HepG2 (cell line): Measurements from ENCODE around the gene DPF1. TPM values are rescaled to one million over a fixed set of nuclear protein-coding genes. Genes with fewer than 3 reads are reported as not detected.

ENCODE experiments used
- ATAC-seq: fragments of 200-7000 bp; cut with Tn5 transposase; 3 replicates; pipeline ENCODE4 v1.9.1; 2020; ENCODE audit warnings: mild to moderate bottlenecking, moderate library complexity
- BruUV-seq: library from RNA; stranded (reverse); fragments of 400-500 nt; replicated peaks from 2 replicates; lab custom pipeline; 2021; lab: Mats Ljungman, UMichigan
- CTCF ChIA-PET: fragments of 300-600 bp; formaldehyde crosslinking; extraction: SDS; loops from one replicate; lab custom pipeline; 2021; ENCODE audit warnings: low total read pairs, inconsistent platforms, low intra/inter-chr PET ratio; lab: Yijun Ruan, JAX
- POLR2A ChIA-PET: fragments of 350-600 bp; sonication (Branson Sonifier 250); formaldehyde crosslinking; loops from one replicate; lab custom pipeline; 2020; ENCODE audit warnings: antibody characterized with exemption, inconsistent platforms; lab: Yijun Ruan, JAX
- DNase-seq: peaks from one replicate; pipeline ENCODE4 v3.0.0-alpha.2; 2015; ENCODE audit warnings: low spot score
- FAIRE-seq: peaks from 3 replicates; lab custom pipeline; 2011; peaks lifted over from hg19 to GRCh38; lab: Jason Lieb, UNC
- H2AFZ ChIP-seq: one replicate; pipeline ENCODE4 v1.6.1; 2011; ENCODE audit warnings: low read length, inconsistent platforms
- H3K27ac ChIP-seq: fragments of 300-600 bp; 3 replicates; pipeline ENCODE4 v1.8.0; 2011; ENCODE audit warnings: mixed run types, mild to moderate bottlenecking, mixed read lengths, low read length, inconsistent platforms; ENCODE audit not compliant: insufficient read depth; ENCODE audit errors: extremely low read length
- H3K27me3 ChIP-seq, 2 experiments: fragments of 200-600 bp in 1 of 2; 2 replicates in 1 of 2; 3 replicates in 1 of 2; pipeline versions ENCODE4 v1.6.0 to v1.8.0; 2011; ENCODE audit warnings: low read length in 2 of 2, mild to moderate bottlenecking in 2 of 2, moderate library complexity in 2 of 2, inconsistent platforms in 1 of 2; ENCODE audit not compliant: insufficient read depth in 2 of 2, control insufficient read depth in 1 of 2
- H3K36me3 ChIP-seq, 2 experiments: fragments of 200-600 bp in 1 of 2; replicated peaks in 1 of 2; 2 replicates in 1 of 2; 3 replicates in 1 of 2; pipeline versions ENCODE4 v1.5.1 to v1.8.0; 2011; ENCODE audit warnings: low read length in 2 of 2, inconsistent platforms in 1 of 2; ENCODE audit not compliant: insufficient read depth in 2 of 2, control insufficient read depth in 1 of 2
- H3K4me1 ChIP-seq: 2 replicates; pipeline ENCODE4 v1.5.1; 2012; ENCODE audit warnings: low read length, inconsistent platforms; ENCODE audit not compliant: insufficient read depth
- H3K4me2 ChIP-seq: 2 replicates; pipeline ENCODE4 v1.6.0; 2011; ENCODE audit warnings: low read depth, low read length, inconsistent platforms
- H3K4me3 ChIP-seq, 3 experiments: fragments of 200-600 bp in 1 of 3; sonication (generic), shearing (Covaris generic) in 1 of 3; replicated peaks in 1 of 3; 2 replicates each; pipeline ENCODE4 v1.5.1; 2011 to 2016; ENCODE audit warnings: low read length in 3 of 3, inconsistent platforms in 2 of 3, low read depth in 2 of 3, mild to moderate bottlenecking in 2 of 3, control low read depth in 1 of 3, mixed read lengths in 1 of 3; ENCODE audit not compliant: insufficient read depth in 1 of 3
- H3K79me2 ChIP-seq: one replicate; pipeline ENCODE4 v1.6.1; 2011; ENCODE audit warnings: low read length, inconsistent platforms; ENCODE audit not compliant: insufficient read depth
- H3K9ac ChIP-seq: 2 replicates; pipeline ENCODE4 v1.6.0; 2011; ENCODE audit warnings: mild to moderate bottlenecking, low read depth, low read length, inconsistent platforms; ENCODE audit not compliant: insufficient read depth
- H3K9me3 ChIP-seq: 2 replicates; pipeline ENCODE4 v1.5.1; 2012; ENCODE audit warnings: mild to moderate bottlenecking, low read length
- H4K20me1 ChIP-seq: 2 replicates; pipeline ENCODE4 v1.6.0; 2011; ENCODE audit warnings: inconsistent platforms, mild to moderate bottlenecking, low read length, moderate library complexity; ENCODE audit not compliant: insufficient read depth
- CEBPB ChIP-seq: IDR thresholded peaks from 2 replicates; pipeline ENCODE4 v1.6.1; 2011; ENCODE audit warnings: low read depth, low read length, improper control_type of control experiment, borderline replicate concordance
- FOSL2 ChIP-seq: sonication (generic); formaldehyde crosslinking; IDR thresholded peaks from 2 replicates; pipeline ENCODE4 v1.4.0; 2020; ENCODE audit warnings: missing genetic modification reagents
- MLLT10 ChIP-seq: sonication (generic); formaldehyde crosslinking; IDR thresholded peaks from 2 replicates; pipeline ENCODE4 v1.4.0; 2020; ENCODE audit warnings: missing genetic modification reagents
- SMAD3 ChIP-seq: sonication (generic); formaldehyde crosslinking; IDR thresholded peaks from 2 replicates; pipeline ENCODE4 v1.4.0; 2020; ENCODE audit warnings: missing genetic modification reagents
- SP2 ChIP-seq: sonication (generic); formaldehyde crosslinking; IDR thresholded peaks from 2 replicates; pipeline ENCODE4 v1.5.1; 2020; ENCODE audit warnings: mild to moderate bottlenecking, missing genetic modification reagents
- ZNF232 ChIP-seq: sonication (generic); formaldehyde crosslinking; IDR thresholded peaks from 2 replicates; pipeline ENCODE4 v1.4.0; 2020; ENCODE audit warnings: missing genetic modification reagents, borderline replicate concordance
- ZNF253 ChIP-seq: sonication (generic); formaldehyde crosslinking; IDR thresholded peaks from 2 replicates; pipeline ENCODE4 v1.8.0; 2022; ENCODE audit warnings: mild to moderate bottlenecking, missing genetic modification reagents, borderline replicate concordance
- ZNF549 ChIP-seq: sonication (generic); formaldehyde crosslinking; IDR thresholded peaks from 2 replicates; pipeline ENCODE4 v1.5.0; 2020; ENCODE audit warnings: missing genetic modification reagents
- ZNF841 ChIP-seq: sonication (generic); formaldehyde crosslinking; IDR thresholded peaks from 2 replicates; pipeline ENCODE4 v1.8.1; 2023; ENCODE audit warnings: missing genetic modification reagents, borderline replicate concordance
- WGBS: methylation state at CpG from one replicate; pipeline ENCODE4 v1.1.6; 2017; ENCODE audit warnings: low lambda C conversion rate; 5-methylcytosine and 5-hydroxymethylcytosine counted together
- in situ Hi-C: cut with HindIII; loops from 2 replicates; pipeline ENCODE4 v1.10.0; 2017; ENCODE audit warnings: low pct_unique_long_range_greater_than_20kb; ENCODE audit not compliant: extremely low pct_ligation_motif_present
- intact Hi-C: fragments of 100-400 bp; cut with micrococcal nuclease; formaldehyde crosslinking; loops from one replicate; pipeline ENCODE4 v1.10.0; 2022; ENCODE audit not compliant: unreplicated experiment
- polyA plus RNA-seq, 8 experiments: library from polyadenylated mRNA; depleted of rRNA in 3 of 8; stranded (reverse) in 7 of 8; unstranded in 1 of 8; fragments of >200 nt; fragmentation: Illumina TruSeq in 4 of 8; extraction: Trizol in 4 of 8; gene quantifications; 2 replicates each; pipeline versions ENCODE4 v1.2.1 to v1.2.3, GENCODE V29; 2011 to 2016; ENCODE audit warnings: low read depth in 4 of 8, missing spikeins in 1 of 8, mixed read lengths in 1 of 8; ENCODE audit not compliant: insufficient read depth in 1 of 8
- total RNA-seq, 5 experiments: library from RNA; depleted of rRNA; stranded (reverse); fragments of >200 nt; fragmentation: Illumina TruSeq; extraction: Trizol; gene quantifications; 2 replicates each; pipeline ENCODE4 v1.2.3, GENCODE V29; 2016; ENCODE audit warnings: low read depth in 1 of 5
- TF ChIP-seq, protein P1 (sequence below): sonication (generic); formaldehyde crosslinking; IDR thresholded peaks from 2 replicates; pipeline ENCODE4 v1.4.0; 2020; ENCODE audit warnings: missing genetic modification reagents

The DPF1 gene
- total and polyA plus RNA-seq, 2 of the 13 experiments (the other 11 are each of a cell fraction or from before 2014, with no cell fraction given), result 1.0 to 3.2 TPM

DNA sequence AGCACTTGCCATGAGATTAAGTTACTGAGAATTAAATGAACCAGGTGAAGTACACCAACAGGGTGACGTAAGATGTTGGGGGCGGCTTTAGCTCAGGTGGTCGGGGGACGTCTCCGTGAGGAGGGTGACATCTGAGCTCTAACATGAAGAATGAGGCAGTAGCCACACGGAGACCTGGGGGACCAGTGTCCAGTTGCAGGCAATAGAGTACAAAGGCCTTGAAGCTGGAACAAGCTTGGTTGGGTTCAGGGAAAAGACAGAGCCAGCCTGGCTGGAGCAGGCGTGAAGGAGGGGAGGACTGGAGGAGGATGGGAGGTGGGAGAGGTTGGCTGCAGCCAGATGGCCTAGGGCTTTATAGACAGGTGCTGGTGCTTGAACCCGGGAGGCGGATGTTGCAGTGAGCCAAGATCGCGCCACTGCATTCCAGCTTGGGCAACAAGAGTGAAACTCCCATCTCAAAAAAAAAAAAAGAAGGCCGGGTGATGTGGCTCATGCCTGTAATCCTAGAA lies 42.0 kb upstream of the DPF1 start:
- Histone ChIP-seq H3K4me1 (peaks cover 76% of the 10 kb centered on the region), H2AFZ (no peak overlapping the region), H3K79me2 (no peaks in the 10 kb centered on the region), H3K27me3 (peaks cover 0 to 6% of the 10 kb centered on the region in 2 experiments; a peak in 2 of 5 replicates), H3K9me3 (no peaks in the 10 kb centered on the region), H3K4me3 (peak overlapping the region in 1 of 3 experiments; percentile 41; a peak in 1 of 6 replicates), H3K36me3 (no peaks in the 10 kb centered on the region), H4K20me1 (no peaks in the 10 kb centered on the region), H3K4me2 (peak overlapping the region; percentile 65), H3K27ac (no peak overlapping the region), H3K9ac (no peak overlapping the region)
- ChIA-PET CTCF (no interaction called here), POLR2A (interaction anchor here (1.1 to 1.5 kb wide), 3 partner anchors 15 to 38 kb away, joined by 3 to 5 read pairs (median 3); partner anchors contain the start of gene C19orf33)
- WGBS, result 43% methylated on average over 12 of the region's 12 CpGs
- BruUV-seq, result no TSS peak
- DNase-seq (no peak), ATAC-seq (peak; percentile 29; the same call in 2 of the 3 replicates), FAIRE-seq (no peak)
- in situ Hi-C loops (no loop called here), intact Hi-C loops (no loop called here)
- TF ChIP-seq SMAD3 (CRISPR knock-in tag) (no peak), MLLT10 (CRISPR knock-in tag) (no peak), ZNF232 (CRISPR knock-in tag) (no peak), ZNF253 (CRISPR knock-in tag) (no peak), ZNF549 (CRISPR knock-in tag) (no peak), ZNF841 (no peak), CEBPB (no peak), SP2 (CRISPR knock-in tag) (no peak), FOSL2 (CRISPR knock-in tag) (no peak)
- TF ChIP-seq, protein P1, sequence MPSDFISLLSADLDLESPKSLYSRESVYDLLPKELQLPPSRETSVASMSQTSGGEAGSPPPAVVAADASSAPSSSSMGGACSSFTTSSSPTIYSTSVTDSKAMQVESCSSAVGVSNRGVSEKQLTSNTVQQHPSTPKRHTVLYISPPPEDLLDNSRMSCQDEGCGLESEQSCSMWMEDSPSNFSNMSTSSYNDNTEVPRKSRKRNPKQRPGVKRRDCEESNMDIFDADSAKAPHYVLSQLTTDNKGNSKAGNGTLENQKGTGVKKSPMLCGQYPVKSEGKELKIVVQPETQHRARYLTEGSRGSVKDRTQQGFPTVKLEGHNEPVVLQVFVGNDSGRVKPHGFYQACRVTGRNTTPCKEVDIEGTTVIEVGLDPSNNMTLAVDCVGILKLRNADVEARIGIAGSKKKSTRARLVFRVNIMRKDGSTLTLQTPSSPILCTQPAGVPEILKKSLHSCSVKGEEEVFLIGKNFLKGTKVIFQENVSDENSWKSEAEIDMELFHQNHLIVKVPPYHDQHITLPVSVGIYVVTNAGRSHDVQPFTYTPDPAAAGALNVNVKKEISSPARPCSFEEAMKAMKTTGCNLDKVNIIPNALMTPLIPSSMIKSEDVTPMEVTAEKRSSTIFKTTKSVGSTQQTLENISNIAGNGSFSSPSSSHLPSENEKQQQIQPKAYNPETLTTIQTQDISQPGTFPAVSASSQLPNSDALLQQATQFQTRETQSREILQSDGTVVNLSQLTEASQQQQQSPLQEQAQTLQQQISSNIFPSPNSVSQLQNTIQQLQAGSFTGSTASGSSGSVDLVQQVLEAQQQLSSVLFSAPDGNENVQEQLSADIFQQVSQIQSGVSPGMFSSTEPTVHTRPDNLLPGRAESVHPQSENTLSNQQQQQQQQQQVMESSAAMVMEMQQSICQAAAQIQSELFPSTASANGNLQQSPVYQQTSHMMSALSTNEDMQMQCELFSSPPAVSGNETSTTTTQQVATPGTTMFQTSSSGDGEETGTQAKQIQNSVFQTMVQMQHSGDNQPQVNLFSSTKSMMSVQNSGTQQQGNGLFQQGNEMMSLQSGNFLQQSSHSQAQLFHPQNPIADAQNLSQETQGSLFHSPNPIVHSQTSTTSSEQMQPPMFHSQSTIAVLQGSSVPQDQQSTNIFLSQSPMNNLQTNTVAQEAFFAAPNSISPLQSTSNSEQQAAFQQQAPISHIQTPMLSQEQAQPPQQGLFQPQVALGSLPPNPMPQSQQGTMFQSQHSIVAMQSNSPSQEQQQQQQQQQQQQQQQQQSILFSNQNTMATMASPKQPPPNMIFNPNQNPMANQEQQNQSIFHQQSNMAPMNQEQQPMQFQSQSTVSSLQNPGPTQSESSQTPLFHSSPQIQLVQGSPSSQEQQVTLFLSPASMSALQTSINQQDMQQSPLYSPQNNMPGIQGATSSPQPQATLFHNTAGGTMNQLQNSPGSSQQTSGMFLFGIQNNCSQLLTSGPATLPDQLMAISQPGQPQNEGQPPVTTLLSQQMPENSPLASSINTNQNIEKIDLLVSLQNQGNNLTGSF, result no peak
